Mucosa of rectum (tissue), 2 donors: ENCODE data around the gene RASAL2.

Experiments
- H3K27ac ChIP-seq, 2 donors: one replicate each; pipeline ENCODE4 v1.7.0; 2013; ENCODE audit warnings: inconsistent platforms in 2 of 2, low read depth in 2 of 2, low read length in 2 of 2
- H3K27me3 ChIP-seq, 2 donors: one replicate each; pipeline ENCODE4 v1.7.0; 2013; ENCODE audit warnings: low read length in 2 of 2; ENCODE audit not compliant: control insufficient read depth in 2 of 2, insufficient read depth in 2 of 2
- H3K36me3 ChIP-seq, 2 donors: one replicate each; pipeline ENCODE4 v1.7.0; 2013; ENCODE audit warnings: low read length in 2 of 2; ENCODE audit not compliant: control insufficient read depth in 2 of 2, insufficient read depth in 2 of 2
- H3K4me1 ChIP-seq, 2 donors: one replicate each; pipeline ENCODE4 v1.7.0; 2013; ENCODE audit warnings: low read length in 2 of 2, mild to moderate bottlenecking in 1 of 2; ENCODE audit not compliant: control insufficient read depth in 2 of 2, insufficient read depth in 2 of 2
- H3K4me3 ChIP-seq, 2 donors: one replicate each; pipeline ENCODE4 v1.7.0; 2013; ENCODE audit warnings: low read length in 2 of 2
- H3K9ac ChIP-seq, 2 donors: one replicate each; pipeline ENCODE4 v1.7.0; 2013; ENCODE audit warnings: low read length in 2 of 2, low read depth in 1 of 2, mild to moderate bottlenecking in 1 of 2
- H3K9me3 ChIP-seq, 2 donors: one replicate each; pipeline ENCODE4 v1.7.0; 2013; ENCODE audit warnings: low read length in 2 of 2; ENCODE audit not compliant: control insufficient read depth in 2 of 2
- donor health status: healthy.
- donor health status: Normal muscosa, but diverticular disease.

The RASAL2 gene

DNA sequence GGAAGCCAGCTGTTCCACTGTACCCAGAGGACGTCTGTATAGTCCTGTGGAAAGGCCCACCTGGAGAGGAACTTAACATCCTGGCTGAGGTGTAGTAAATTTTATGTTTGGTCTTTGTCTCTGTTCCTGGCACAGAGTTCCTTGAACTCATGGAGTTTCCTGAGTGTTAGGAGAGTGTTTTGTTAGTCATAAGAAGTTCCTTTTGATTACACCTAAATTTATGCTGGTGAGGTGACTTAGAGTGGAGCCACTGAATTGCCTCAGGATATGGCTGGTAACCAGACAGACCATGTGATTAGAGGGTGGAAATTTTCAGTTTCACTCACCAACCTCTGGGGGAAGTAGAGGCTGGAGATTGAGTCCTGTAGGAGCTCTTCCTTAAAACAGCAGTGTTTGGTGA, 57.9 kb downstream of the RASAL2 start:
- H3K4me1 ChIP-seq = no peaks in the 10 kb centered on the region
- no peak overlapping the region for H3K4me3 ChIP-seq
- no peak overlapping the region for H3K9ac ChIP-seq
- no peak overlapping the region for H3K27ac ChIP-seq
- no peaks in the 10 kb centered on the region for H3K27me3 ChIP-seq
- H3K36me3 ChIP-seq = no peaks in the 10 kb centered on the region
- no peaks in the 10 kb centered on the region for H3K9me3 ChIP-seq

DNA sequence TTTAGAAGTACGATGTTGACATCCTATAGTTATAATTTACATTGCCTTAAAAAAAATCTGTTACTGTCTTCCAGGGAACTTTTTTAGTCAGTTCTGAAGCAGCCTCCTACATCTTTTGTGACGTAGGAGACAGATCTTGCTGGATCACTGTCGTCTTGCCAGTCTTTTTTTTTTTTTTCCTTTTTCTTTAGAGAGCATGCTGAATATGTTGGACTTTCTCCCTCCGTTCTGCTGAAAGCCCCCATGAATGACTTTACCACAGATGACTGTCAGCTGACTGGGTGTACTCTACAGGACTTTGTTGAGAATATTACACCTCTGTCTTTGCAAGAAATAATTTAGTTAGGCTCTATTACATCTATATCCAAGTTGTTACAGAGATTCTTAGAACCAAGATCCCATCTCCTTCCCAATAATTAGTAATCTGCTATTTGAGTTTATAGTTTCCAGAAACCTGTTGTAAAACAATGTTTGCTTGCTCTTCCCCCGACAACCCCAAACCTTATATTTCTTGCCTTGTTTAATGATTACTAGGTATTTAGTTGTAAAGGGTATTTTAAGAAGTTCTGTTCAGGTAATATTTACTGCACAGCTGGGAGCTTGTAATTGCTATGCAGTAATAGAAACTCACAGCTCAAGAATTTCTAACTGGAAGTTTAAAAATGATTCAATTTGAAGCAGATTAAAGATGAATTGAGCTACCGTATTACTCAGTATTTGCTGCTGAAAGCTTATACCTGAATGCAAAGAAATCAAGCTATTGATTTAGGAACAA, 61.8 kb downstream of the RASAL2 start:
- no peaks in the 10 kb centered on the region for H3K27me3 ChIP-seq
- no peak overlapping the region for H3K4me3 ChIP-seq
- no peak overlapping the region for H3K9ac ChIP-seq
- H3K36me3 ChIP-seq = no peaks in the 10 kb centered on the region
- H3K27ac ChIP-seq = no peak overlapping the region
- H3K9me3 ChIP-seq = no peaks in the 10 kb centered on the region
- H3K4me1 ChIP-seq = no peaks in the 10 kb centered on the region

DNA sequence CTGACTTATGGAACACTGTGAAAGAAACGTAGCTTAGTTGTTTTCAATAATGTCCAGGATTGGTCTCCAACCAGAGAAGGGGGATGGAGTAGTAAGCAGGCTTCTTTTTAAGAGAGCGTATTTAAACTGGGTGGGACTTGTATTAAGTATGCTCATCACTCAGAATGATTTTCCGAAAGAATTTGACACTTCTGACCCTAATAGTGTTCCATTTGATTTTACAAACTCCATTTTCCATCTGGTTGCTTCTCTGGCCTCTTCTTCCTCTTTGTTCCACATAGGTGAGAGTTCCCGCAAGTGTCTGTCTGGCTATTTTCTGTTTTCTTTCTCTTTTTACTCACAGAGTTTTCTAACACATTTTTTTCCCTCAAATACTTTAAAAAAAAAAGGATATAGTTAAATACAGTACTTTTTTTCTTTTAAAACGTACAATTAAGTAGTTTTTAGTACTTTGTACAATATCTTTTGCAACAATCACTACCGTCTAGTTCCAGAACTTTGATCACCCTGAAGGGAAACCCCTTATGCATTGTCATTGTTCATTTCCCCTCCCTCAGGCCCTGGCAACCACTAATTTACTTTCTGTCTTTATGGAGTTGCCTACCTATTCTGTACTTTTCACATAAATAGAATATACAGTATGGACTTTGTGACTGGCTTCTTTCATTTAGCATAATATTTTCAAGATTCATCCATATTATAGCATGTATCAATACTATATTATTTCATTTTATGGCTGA, 67.0 kb downstream of the RASAL2 start:
- Histone ChIP-seq H3K36me3 (no peaks in the 10 kb centered on the region), H3K27ac (no peak overlapping the region), H3K27me3 (no peaks in the 10 kb centered on the region), H3K4me3 (no peak overlapping the region), H3K9ac (no peak overlapping the region), H3K4me1 (no peaks in the 10 kb centered on the region), H3K9me3 (no peaks in the 10 kb centered on the region)

DNA sequence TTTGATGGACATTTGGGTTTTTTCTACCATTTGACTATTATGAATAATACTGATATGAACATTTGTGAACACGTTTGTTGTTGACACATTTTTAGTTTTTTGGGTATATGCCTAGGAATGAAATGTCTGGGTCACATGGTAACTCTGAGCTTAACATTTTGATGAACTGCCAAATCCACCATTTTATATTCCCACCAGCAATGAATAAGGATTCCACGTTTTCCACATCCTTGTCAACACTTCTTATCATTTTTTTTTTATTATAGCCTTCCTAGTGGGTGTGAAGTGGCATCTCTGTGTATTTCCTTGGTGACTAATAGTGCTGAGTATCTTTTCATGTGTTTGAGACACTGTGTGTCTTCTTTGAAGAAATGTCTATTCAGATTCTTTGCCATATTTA, 67.6 kb downstream of the RASAL2 start:
- Histone ChIP-seq H3K9ac (no peak overlapping the region), H3K27me3 (no peaks in the 10 kb centered on the region), H3K4me1 (no peaks in the 10 kb centered on the region), H3K4me3 (no peak overlapping the region), H3K27ac (no peak overlapping the region), H3K36me3 (no peaks in the 10 kb centered on the region), H3K9me3 (no peaks in the 10 kb centered on the region)

DNA sequence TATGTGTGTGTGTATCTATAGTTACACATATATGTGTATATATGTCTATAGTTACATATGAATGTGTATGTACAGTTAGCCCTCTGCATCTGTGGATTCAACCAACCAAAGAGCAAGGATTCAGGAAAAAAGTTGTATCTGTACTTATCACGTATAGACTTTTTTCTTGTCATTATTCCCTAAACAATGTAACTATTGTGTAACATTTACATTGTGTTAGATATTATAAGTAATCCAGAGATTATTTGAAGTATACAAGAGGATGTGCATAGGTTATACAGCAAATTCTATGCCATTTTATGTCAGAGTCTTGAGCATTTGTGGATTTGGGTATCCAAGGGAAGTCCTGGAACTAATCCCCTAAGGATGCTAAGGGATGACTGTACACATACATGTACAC, 71.3 kb downstream of the RASAL2 start:
- no peak overlapping the region for H3K4me3 ChIP-seq
- H3K9me3 ChIP-seq = no peaks in the 10 kb centered on the region
- no peaks in the 10 kb centered on the region for H3K36me3 ChIP-seq
- no peaks in the 10 kb centered on the region for H3K27me3 ChIP-seq
- no peak overlapping the region for H3K9ac ChIP-seq
- no peaks in the 10 kb centered on the region for H3K4me1 ChIP-seq
- no peak overlapping the region for H3K27ac ChIP-seq

DNA sequence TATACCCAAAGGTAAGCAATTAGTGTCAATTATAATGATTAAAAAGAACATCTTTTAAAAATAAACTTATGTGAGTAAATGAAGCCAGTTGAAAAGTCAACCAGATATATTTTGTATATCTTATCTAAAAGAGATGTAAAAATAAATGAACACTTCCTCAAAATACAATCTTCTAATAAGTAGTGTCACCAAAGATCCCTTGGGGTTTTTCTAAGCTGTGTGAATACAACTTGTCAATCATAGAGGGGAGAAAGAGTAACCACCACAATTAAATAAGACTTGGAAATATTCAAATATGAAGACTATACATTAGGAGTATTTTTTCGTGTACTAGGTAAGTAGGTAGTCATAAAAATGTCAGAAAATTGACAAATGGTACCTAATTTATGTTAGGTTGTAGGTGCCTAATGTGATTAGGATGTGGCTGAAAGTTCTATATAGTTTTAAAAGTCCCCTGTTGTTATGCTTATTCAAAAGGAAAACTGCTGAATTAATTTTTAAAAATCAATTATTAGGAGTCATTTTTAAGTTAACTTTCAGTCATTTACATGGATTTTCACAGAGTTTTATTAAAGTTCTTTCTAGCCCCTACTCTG, 72.6 kb downstream of the RASAL2 start:
- no peaks in the 10 kb centered on the region for H3K27me3 ChIP-seq
- H3K36me3 ChIP-seq = no peaks in the 10 kb centered on the region
- H3K4me3 ChIP-seq = no peak overlapping the region
- no peak overlapping the region for H3K9ac ChIP-seq
- no peaks in the 10 kb centered on the region for H3K4me1 ChIP-seq
- H3K9me3 ChIP-seq = no peaks in the 10 kb centered on the region
- H3K27ac ChIP-seq = no peak overlapping the region

DNA sequence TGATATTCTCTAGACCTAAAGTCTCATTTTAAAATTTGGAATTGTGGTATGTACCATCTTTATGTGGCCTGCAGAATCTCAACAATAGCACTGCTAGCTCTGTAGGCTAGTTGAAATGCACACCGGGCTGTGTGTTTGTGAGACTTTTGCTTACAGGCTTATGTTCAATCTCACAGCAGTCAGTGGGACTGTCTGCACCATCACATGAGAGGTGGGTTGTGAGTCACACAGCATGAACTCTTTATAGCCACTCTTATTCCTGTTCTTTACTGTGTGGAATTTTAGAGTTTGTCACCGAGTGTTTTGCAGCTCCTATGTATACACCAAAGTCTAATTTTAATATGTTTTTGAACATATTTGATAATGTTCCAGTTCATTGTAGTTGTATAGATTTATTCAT, 74.6 kb downstream of the RASAL2 start:
- no peak overlapping the region for H3K27ac ChIP-seq
- no peak overlapping the region for H3K4me3 ChIP-seq
- no peaks in the 10 kb centered on the region for H3K4me1 ChIP-seq
- H3K36me3 ChIP-seq = no peaks in the 10 kb centered on the region
- H3K9ac ChIP-seq = no peak overlapping the region
- H3K27me3 ChIP-seq = no peaks in the 10 kb centered on the region
- H3K9me3 ChIP-seq = no peaks in the 10 kb centered on the region

DNA sequence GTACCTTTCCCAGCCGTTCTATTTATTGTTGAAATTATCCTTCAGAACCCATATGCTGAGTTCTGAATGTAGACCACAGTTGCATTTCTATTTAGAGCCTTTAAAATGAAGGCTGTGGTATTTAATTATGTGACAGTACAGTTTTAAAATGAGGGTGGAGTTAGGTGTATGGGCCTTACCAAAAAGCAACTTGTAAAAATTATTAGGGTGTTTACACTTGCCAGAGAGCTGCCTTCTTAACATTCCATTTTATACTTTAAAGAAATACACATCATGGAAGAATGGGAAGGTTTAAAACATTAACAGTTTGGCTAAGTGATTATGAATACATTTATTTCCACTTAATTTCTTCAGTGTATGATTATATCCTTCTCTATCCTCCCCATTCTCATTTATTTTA, 75.7 kb downstream of the RASAL2 start:
- H3K36me3 ChIP-seq = no peaks in the 10 kb centered on the region
- no peak overlapping the region for H3K27ac ChIP-seq
- no peak overlapping the region for H3K4me3 ChIP-seq
- H3K4me1 ChIP-seq = no peaks in the 10 kb centered on the region
- no peaks in the 10 kb centered on the region for H3K9me3 ChIP-seq
- no peak overlapping the region for H3K9ac ChIP-seq
- no peaks in the 10 kb centered on the region for H3K27me3 ChIP-seq

DNA sequence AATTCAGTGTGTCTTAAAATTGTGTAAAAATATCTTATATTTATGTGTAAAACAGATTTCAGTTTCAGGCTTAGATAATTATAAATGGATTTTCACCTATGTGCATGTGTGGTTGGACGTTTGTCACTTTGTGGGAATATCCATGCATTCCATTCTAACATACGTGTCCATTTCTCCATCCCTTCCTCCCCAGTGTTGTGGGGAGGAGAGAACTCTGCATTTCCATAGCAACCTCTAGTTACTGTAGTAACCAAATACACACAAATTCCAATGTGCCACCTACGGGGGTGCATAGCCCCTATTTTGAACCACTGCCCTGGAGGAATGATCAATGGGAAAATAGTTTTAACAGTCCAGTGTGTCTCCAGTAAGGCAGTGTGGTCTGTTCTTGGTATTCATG, 79.0 kb downstream of the RASAL2 start:
- H3K27me3 ChIP-seq = no peaks in the 10 kb centered on the region
- H3K4me1 ChIP-seq = no peaks in the 10 kb centered on the region
- H3K9ac ChIP-seq = no peak overlapping the region
- H3K4me3 ChIP-seq = no peak overlapping the region
- H3K9me3 ChIP-seq = no peaks in the 10 kb centered on the region
- no peaks in the 10 kb centered on the region for H3K36me3 ChIP-seq
- no peak overlapping the region for H3K27ac ChIP-seq

DNA sequence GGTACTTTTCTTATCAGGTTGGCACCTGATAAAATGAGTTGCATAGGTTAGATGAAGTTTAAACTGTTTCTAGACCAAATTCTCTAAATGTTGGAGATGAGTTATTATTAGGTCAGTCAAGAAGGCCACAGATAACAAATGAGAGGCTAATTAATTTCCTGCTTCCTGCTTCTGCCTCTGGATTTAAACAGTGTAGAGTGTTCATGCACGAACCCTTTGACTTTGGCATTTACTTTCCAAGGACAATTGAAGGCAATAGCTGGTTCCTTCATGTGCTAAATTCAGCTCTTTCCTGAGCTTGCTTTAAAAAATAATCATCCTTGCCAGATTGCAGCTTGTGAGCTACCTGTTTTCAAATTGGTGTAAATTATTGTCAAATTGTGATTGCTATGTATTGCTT, 80.6 kb downstream of the RASAL2 start:
- no peak overlapping the region for H3K27ac ChIP-seq
- H3K4me3 ChIP-seq = no peak overlapping the region
- no peaks in the 10 kb centered on the region for H3K9me3 ChIP-seq
- no peak overlapping the region for H3K9ac ChIP-seq
- H3K27me3 ChIP-seq = no peaks in the 10 kb centered on the region
- H3K36me3 ChIP-seq = no peaks in the 10 kb centered on the region
- H3K4me1 ChIP-seq = no peaks in the 10 kb centered on the region
